ENCODE data around the gene SMYD3.
"Not testable (repeated sequence)": the region's sequence is repeated elsewhere in the genome, so short reads cannot be mapped to it uniquely, and the experiment has no call there.

Gene SMYD3

DNA sequence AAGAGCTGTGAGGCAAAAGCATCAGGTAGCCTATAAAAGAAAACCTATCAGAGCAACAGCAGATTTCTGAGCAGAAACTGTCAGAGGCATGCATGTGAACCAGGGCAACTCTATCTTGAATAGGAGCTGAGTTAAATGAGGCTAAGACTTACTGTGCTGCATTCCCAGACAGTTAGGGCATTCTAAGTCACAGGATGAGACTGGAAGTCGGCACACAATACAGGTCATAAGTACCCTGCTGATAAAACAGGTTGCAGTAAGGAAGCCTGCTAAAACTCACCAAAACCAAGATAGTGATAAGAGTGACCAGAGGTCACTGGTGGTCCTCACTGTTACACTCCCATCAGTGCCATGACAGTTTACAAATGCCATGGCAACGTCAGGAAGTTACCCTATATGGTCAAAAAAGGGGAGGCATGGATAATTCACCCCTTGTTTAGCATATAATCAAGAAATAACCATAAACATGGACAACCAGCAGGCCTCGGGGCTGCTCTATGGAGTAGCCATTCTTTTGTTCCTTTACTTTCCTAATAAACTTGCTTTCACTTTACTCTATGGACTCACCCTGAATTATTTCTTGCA lies 150.0 kb downstream of the SMYD3 start:
- DNase-seq (ENCODE audit: low read depth, low spot score), result peak; percentile 50

DNA sequence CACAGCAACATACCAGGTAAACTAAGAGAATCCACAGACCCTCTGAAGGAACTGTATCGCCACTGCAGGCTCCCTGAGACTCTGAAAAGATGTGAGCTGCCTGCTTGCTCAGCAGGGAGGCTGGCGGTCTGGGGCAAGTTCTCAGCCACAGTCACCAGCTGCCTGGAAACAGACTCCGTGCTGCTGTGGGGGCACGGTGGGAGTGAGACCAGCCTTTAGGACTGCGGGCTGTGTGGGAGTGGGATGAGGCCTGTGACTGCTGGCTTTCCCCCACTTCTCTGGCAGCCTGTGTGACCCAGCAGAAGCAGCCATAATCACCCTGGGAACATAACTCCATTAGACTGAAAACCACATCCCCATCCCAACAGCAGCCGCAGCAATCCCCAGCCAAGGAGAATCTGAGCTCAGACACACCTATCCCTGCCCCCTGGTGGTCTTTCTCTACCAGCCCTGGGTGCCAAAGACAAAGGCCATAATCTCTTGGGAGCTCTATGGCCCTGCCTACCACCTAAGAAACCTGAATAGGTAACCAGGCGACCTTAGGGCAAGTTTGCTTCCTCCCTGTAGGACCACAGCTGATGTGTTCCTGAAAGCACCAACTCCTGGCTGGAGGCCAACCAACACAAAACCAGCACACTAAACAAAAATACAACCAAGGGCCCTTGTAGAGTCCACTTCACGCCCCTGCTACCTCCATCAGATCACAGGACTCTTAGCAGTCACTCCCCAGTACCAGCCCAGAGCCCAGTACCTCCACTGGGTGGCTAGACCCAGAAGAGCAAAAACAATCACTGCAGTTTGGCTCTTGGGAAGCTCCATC lies 151.5 kb downstream of the SMYD3 start:
- DNase-seq (ENCODE audit: low read depth, low spot score), result peak; percentile 75

GRCh38 chr1:246351721-246352120 lies 155.4 kb downstream of the SMYD3 start:
- no peak for DNase-seq (ENCODE audit: low read depth, low spot score)

DNA sequence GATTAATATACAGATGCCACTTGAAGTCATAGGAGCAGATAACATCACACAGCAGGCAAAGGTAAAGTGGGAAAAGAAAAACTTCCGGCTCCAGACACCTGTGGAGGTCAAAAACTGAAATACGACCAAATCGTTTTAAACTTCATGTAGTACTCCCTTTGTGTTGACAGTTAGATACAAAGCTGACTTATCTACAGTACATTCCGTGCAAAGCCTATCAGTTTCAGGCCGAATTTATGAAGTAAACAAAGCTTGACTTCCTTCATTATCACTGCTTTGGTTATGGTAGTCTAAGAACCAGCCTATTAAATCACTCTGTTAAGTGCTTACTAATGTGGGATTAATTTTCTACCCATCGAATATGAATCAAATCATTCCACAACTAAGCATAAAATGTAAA lies 156.3 kb downstream of the SMYD3 start:
- no peak for DNase-seq (ENCODE audit: low read depth, low spot score)

GRCh38 chr1:246343937-246344336 lies 163.1 kb downstream of the SMYD3 start:
- DNase-seq (ENCODE audit: low read depth, low spot score), result no peak

- DNase-seq (ENCODE audit: low read depth, low spot score), result no peak
Measured at GRCh38 chr1:246343251-246343650, 163.8 kb downstream of the SMYD3 start.

DNA sequence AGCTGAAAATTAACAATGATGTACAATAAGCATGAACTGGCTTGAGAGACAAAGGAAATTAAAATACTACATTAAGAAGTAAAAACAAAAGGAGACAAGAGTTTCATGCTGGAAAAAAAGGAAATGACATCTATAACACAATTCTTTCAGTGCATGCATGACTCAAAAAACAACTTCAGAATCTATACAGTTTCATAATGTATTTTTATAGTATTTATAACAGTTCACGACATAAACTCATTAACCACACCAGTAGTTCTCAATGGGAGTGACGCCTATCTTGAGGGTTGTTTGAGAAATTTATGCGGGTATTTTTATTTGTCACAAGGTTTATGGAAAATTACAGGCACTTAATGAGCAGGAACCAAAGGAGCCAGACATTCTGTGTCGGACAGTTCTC lies 168.5 kb downstream of the SMYD3 start:
- no peak for DNase-seq (ENCODE audit: low read depth, low spot score)

- no peak for DNase-seq (ENCODE audit: low read depth, low spot score)
Measured at GRCh38 chr1:246338098-246338497, 169.0 kb downstream of the SMYD3 start.

DNA sequence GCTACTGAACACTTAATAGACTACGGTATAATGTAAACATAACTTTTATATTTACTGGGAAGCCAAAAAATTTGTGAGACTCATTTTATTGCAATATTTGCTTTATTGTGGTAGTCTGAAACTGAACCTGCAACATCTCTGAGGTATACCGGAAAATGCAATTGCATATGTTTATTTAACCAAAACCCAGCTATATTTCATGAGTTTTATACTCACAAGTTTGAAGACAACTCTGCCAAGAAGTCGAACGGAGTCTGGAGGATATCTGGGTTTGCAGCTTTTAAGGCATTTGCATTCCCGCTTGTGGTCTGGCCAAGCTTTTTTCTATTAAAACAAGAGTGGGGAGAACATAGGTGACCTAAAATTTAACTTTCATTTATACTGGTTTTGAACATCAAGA lies 171.9 kb downstream of the SMYD3 start:
- DNase-seq (ENCODE audit: low read depth, low spot score), result no peak

GRCh38 chr1:246333855-246334254 lies 173.2 kb downstream of the SMYD3 start:
- DNase-seq (ENCODE audit: low read depth, low spot score), result no peak

DNA sequence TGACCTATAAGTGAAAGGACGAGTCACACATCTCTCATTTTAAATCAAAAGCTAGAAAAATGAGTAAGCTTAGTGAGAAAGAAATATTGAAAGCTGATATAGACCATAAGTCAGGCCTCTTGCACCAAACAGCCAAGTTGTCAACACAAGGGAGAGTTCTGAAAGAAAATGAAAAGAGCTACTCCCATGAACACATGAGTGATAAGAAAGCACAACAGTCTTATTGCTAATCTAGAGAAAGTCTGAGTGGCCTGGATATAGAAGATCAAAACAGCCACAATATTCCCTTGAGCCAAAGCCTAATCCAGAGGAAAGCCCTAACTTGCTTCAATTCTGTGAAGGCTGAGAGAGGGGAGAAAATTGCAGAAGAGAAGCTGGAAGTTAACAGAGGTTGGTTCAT lies 175.0 kb downstream of the SMYD3 start:
- DNase-seq (ENCODE audit: low read depth, low spot score), result no peak

DNA sequence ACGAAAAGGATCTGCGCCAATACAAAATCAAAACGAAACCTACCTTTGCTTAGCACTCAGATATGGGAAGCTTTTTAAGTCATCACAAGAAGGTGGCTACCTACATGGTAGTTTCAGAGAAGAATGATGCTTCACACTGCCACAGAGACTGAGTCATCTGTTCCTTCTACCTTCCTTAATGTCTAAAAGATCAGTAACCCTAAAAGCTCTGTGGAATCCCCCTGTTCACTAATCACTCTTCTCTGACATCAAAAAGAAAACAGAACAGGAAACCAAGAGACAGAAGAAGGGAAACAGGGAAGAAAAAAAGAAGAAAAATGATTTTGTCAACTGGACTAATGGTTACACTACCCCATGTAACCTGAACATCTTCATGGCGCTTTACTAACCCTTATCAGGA lies 177.2 kb downstream of the SMYD3 start:
- DNase-seq (ENCODE audit: low read depth, low spot score), result no peak

DNA sequence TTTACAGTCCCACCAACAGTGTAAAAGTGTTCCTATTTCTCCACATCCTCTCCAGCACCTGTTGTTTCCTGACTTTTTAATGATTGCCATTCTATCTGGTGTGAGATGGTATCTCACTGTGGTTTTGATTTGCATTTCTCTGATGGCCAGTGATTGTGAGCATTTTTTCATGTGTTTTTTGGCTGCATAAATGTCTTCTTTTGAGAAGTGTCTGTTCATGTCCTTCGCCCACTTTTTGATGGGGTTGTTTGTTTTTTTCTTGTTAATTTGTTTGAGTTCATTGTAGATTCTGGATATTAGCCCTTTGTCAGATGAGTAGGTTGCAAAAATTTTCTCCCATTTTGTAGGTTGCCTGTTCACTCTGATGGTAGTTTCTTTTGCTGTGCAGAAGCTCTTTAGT lies 177.8 kb downstream of the SMYD3 start:
- DNase-seq (ENCODE audit: low read depth, low spot score), result not testable (repeated sequence)

DNA sequence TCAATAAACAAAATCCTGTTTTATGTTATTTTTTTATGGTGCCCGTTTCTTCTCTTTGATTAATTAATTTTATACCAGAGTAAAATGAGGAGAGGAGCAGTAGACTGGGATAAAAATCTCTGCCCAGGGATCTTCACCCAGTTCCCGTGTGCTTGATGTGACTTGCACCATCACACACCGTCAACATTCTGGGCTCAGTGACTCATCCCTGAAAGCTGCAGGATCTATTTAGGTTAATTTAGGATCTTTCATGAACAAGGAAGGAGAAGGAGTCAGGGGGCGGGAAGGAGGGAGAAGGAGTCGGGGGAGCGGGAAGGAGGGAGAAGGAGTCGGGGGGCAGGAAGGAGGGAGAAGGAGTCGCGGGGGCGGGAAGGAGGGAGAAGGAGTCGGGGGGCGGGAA lies 182.4 kb downstream of the SMYD3 start:
- DNase-seq (ENCODE audit: low read depth, low spot score), result peak; percentile 44

- DNase-seq (ENCODE audit: low read depth, low spot score), result not testable (repeated sequence)
Measured at GRCh38 chr1:246324033-246324432, 183.0 kb downstream of the SMYD3 start.

DNA sequence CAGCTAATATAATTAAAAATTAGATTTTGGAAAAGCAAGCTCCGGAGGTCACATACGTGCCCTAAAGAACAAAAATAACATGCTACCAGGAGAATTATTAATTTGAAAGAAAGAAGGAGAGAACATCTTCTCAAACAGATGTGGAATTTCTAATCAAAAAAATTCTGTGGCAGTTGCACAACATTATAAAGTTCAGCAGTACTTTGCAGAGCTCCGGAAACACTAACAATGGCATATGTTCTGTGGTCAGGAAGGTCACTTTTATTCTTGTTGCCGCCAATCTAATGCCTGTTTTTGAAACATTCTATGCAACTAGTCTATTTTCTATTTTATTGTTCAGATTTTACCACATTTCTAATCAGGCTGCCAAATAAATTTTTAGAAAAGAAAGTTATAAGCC lies 186.8 kb downstream of the SMYD3 start:
- DNase-seq (ENCODE audit: low read depth, low spot score), result no peak

DNA sequence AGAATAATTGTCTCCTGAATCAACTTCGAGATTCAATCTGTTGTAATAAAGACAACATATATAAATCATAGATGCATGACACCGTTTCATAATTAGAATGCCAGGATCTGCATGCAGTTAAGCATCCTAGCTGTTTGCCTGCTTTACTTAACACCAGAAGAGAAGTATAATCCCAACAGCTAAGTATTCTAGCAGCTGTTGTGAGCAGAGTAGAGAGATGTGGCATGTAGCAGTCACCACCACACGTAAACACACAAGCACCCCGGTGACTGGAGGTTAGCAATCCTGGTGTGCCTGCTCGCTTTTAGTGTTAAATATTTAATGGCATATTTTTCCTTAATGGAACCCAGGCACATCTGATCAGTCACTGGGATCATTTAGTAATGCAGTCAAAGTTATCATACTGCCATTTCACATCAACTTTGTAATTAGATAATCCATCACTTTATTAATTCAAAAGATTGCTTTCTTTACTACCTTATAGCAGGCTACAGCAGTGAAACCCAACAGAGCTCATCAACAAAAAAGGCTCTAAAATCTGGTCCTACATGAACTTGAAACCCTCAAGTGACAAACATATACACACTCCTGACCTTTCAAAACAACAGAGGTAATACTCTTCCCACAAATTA lies 187.9 kb downstream of the SMYD3 start:
- DNase-seq (ENCODE audit: low read depth, low spot score), result no peak

DNA sequence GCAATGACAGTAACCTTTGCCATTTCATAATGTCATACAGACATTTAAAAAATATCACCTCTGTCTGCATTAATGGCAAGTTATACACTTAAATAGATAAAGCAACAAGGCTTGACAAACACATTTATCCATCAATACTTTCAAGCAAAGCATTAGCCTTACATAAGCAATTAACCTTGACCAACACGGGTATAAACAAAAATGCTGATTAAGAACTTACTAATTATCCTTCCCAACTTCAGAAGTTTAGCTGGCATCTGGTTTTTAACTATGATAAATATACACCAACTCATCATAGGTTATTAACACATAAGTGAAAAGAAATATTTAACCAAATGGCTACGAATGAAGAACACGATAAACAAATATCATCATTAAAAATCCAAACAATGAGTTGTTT lies 188.5 kb downstream of the SMYD3 start:
- no peak for DNase-seq (ENCODE audit: low read depth, low spot score)

- DNase-seq (ENCODE audit: low read depth, low spot score), result no peak
Measured at GRCh38 chr1:246318036-246318359, 189.1 kb downstream of the SMYD3 start.

DNA sequence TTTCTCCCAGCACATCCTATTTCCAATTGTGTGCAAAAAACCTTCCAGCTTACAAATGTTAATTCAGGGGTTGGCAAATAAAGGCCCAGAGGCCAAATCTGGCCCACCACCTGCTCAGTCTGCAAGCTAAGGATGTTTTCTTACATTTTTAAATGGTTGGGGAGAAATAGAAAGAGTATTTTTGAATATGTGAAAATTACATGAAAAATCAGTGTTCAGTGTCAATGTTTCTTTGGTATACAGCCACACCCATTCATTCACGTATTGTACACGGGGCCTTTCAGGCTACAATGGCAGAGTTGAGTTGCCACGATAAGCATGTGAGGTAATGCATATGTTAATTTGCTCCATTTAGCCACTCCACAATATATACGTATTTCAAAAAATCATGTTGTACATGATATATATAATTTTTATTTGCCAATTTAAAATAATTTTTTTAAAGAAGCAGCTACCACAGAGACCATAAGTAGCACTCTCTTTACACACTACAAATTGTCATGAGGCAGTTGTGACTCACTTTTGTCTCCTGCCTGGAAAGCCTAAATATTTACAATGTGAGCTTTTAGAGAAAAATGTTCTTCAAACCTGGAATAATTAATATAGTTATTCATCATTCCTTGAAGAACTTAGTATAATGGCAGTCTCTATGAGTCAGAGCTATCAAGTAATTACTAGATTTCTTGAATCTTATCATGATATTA lies 189.6 kb downstream of the SMYD3 start:
- no peak for DNase-seq (ENCODE audit: low read depth, low spot score)

- no peak for DNase-seq (ENCODE audit: low read depth, low spot score)
Measured at GRCh38 chr1:246311461-246311860, 195.6 kb downstream of the SMYD3 start.

DNA sequence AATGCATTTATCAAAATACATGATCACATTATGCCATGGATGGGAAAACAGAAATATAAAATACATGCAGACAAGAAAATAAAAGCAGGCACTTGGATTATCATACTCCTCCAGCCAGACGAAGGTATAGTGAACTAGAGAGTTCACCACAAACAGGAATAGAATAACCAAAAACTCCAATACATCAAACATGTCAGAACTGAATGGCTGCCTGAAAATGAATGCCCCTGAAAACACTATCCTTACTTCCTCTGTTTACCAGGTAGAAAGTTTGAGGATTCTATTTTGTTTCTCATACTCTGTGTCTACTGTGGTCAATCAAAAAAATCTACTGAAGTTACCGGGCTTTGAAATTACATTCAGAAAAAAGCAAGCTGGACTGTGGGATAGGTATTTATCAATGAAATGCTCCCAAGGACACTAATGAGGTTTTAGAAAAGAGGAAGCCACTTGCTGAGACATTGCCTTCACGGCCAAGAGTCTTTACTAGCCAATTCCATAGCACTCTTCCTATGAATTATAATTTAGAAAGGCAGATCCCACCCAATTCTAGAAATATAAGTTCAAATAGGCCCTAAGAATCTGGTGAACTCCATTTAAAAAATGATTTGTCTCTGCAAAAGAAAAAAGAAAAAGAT lies 197.7 kb downstream of the SMYD3 start:
- no peak for DNase-seq (ENCODE audit: low read depth, low spot score)
